Tibial nerve (tissue), 4 donors: Measurements from ENCODE around the gene STK25. TPM values are rescaled to one million over a fixed set of nuclear protein-coding genes. Genes with fewer than 3 reads are reported as not detected.

Experiments used
- DNase-seq, 2 donors: peaks; one replicate each; pipeline ENCODE4 v3.0.0-alpha.2; 2019; ENCODE audit warnings: low spot score in 2 of 2
- H3K27ac ChIP-seq, 4 donors: fragments of 200-600 bp; sonication (generic) in 3 of 4; one replicate each; pipeline ENCODE4 v1.5.1; 2017 to 2019; ENCODE audit warnings: mild to moderate bottlenecking in 1 of 4
- H3K27me3 ChIP-seq, 2 donors: fragments of 200-600 bp; sonication (generic) in 1 of 2; one replicate each; pipeline versions ENCODE4 v1.5.1 to v1.6.0; 2017 to 2019
- H3K36me3 ChIP-seq, 3 donors: fragments of 200-600 bp; sonication (generic); one replicate each; pipeline ENCODE4 v1.5.1; 2018 to 2019
- H3K4me1 ChIP-seq, 4 donors: fragments of 200-600 bp; sonication (generic) in 3 of 4; one replicate each; pipeline ENCODE4 v1.5.1; 2017 to 2019
- H3K4me3 ChIP-seq, 4 donors: fragments of 200-600 bp; sonication (generic) in 3 of 4; one replicate each; pipeline ENCODE4 v1.5.1; 2017 to 2019; ENCODE audit warnings: mild to moderate bottlenecking in 1 of 4, moderate library complexity in 1 of 4
- H3K9me3 ChIP-seq, 4 donors: fragments of 200-600 bp; sonication (generic) in 3 of 4; one replicate each; pipeline ENCODE4 v1.5.1; 2017 to 2019
- EP300 ChIP-seq, 2 donors: sonication (generic); formaldehyde crosslinking; IDR thresholded peaks; one replicate each; pipeline ENCODE4 v1.6.1; 2017; ENCODE audit warnings: antibody characterized with exemption in 2 of 2, mild to moderate bottlenecking in 1 of 2
- POLR2A ChIP-seq, 2 donors: fragments of 450-650 bp; IDR thresholded peaks; one replicate each; pipeline ENCODE4 v1.6.1; 2017; ENCODE audit warnings: antibody characterized with exemption in 2 of 2, mild to moderate bottlenecking in 2 of 2, moderate library complexity in 2 of 2
- WGBS, 2 donors: methylation state at CpG; one replicate each; pipeline ENCODE4 v1.1.5; 2018; 5-methylcytosine and 5-hydroxymethylcytosine counted together
- total RNA-seq, 4 donors: library from RNA; depleted of rRNA; stranded (reverse); fragments of >200 nt; gene quantifications; one replicate each; pipeline ENCODE4 v1.1.0, GENCODE V29; 2016
- TF ChIP-seq, protein P1 (sequence below), 5 experiments: fragments of 200-600 bp in 3 of 5; fragments of 450-650 bp in 2 of 5; sonication (generic) in 3 of 5; IDR thresholded peaks; one replicate each; pipeline ENCODE4 v1.5.1; 2016 to 2019; ENCODE audit warnings: antibody characterized with exemption in 5 of 5, mild to moderate bottlenecking in 3 of 5, moderate library complexity in 2 of 5

The STK25 gene
- total RNA-seq, 4 donors from 2014 or later = 234 to 301 (median 275) TPM

DNA sequence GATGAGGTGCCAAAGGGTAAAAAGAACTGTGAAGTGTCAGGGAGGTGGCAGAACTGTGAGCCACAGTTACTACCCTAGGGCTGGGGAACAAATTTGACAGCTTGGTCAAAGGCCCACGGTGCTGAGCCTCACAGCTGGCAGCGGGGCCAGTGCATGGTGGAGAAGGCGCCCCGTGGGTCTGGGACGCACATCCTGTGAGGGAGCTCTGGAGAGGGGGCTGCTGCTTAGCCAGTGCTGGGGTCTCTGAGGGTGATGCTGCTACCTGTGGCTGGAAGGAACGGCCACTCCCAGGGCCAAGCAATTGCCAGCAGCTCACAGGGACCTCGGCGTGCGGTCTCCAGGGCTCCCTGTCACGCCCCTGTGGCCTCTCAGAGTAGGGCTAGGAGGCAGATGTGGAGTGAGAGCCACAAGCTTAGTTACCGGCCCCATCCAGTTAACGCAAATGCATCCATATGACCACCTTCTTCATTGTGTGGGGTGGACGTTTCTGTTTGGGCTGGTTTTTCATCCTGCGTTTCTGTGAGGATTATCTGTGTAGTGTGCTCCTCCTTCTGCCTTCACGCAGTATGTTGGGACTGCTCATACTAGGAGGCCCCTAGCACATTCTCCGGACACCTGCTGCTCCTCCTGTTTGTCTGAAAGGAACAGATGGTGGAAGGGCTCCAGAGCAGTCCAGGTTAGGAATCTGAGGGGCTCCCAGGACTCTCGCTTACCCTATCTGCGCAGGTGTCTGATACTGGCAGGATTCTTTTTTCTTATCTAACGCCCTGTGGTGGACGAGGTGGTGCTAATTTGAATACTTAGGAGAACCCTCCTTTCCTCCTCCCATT lies 26.0 kb downstream of the STK25 start:
- Histone ChIP-seq H3K36me3 (peaks cover 0 to 52% (median 2%) of the 10 kb centered on the region in 3 donors), H3K27ac (no peak overlapping the region), H3K9me3 (no peaks in the 10 kb centered on the region), H3K27me3 (no peaks in the 10 kb centered on the region), H3K4me1 (no peaks in the 10 kb centered on the region), H3K4me3 (no peak overlapping the region)
- TF ChIP-seq EP300 (IDR thresholded peaks at IDR 0.05) (no peak), POLR2A (IDR thresholded peaks at IDR 0.05) (no peak)
- TF ChIP-seq, protein P1, sequence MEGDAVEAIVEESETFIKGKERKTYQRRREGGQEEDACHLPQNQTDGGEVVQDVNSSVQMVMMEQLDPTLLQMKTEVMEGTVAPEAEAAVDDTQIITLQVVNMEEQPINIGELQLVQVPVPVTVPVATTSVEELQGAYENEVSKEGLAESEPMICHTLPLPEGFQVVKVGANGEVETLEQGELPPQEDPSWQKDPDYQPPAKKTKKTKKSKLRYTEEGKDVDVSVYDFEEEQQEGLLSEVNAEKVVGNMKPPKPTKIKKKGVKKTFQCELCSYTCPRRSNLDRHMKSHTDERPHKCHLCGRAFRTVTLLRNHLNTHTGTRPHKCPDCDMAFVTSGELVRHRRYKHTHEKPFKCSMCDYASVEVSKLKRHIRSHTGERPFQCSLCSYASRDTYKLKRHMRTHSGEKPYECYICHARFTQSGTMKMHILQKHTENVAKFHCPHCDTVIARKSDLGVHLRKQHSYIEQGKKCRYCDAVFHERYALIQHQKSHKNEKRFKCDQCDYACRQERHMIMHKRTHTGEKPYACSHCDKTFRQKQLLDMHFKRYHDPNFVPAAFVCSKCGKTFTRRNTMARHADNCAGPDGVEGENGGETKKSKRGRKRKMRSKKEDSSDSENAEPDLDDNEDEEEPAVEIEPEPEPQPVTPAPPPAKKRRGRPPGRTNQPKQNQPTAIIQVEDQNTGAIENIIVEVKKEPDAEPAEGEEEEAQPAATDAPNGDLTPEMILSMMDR (IDR thresholded peaks at IDR 0.05) = no peak
- no peak for DNase-seq
- 81 to 85% methylated on average over 19 to 20 of the region's 20 CpGs for WGBS, 2 donors

DNA sequence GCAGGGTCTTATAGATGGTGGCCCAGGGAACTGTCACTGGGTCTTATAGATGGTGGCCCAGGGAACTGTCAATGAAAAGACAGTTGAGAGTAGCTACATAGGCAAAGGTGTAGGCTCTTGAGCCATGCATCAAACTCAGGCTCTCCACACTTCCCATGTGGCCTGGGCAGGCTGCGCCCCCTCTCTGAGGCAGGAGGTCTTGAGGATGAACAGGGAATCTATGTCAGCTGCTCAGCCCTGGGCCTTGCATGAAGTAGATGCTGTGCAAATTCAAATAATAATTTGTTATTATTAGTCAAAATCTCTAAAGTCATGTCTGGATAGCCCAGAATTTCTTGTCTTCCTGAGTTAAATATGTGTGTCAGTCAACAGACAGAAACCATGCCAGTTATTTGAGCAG lies 26.7 kb downstream of the STK25 start:
- TF ChIP-seq, protein P1 (IDR thresholded peaks at IDR 0.05) = no peak
- no peak for TF ChIP-seq EP300 (IDR thresholded peaks at IDR 0.05)
- no peak for TF ChIP-seq POLR2A (IDR thresholded peaks at IDR 0.05)
- DNase-seq = no peak
- H3K4me1 ChIP-seq = no peaks in the 10 kb centered on the region
- peaks cover 0 to 49% (median 1%) of the 10 kb centered on the region in 3 donors for H3K36me3 ChIP-seq
- 95 to 100% methylated on average over 1 of the region's 1 CpG for WGBS, 2 donors
- no peak overlapping the region for H3K27ac ChIP-seq
- H3K4me3 ChIP-seq = no peak overlapping the region
- no peaks in the 10 kb centered on the region for H3K9me3 ChIP-seq
- H3K27me3 ChIP-seq = no peaks in the 10 kb centered on the region

DNA sequence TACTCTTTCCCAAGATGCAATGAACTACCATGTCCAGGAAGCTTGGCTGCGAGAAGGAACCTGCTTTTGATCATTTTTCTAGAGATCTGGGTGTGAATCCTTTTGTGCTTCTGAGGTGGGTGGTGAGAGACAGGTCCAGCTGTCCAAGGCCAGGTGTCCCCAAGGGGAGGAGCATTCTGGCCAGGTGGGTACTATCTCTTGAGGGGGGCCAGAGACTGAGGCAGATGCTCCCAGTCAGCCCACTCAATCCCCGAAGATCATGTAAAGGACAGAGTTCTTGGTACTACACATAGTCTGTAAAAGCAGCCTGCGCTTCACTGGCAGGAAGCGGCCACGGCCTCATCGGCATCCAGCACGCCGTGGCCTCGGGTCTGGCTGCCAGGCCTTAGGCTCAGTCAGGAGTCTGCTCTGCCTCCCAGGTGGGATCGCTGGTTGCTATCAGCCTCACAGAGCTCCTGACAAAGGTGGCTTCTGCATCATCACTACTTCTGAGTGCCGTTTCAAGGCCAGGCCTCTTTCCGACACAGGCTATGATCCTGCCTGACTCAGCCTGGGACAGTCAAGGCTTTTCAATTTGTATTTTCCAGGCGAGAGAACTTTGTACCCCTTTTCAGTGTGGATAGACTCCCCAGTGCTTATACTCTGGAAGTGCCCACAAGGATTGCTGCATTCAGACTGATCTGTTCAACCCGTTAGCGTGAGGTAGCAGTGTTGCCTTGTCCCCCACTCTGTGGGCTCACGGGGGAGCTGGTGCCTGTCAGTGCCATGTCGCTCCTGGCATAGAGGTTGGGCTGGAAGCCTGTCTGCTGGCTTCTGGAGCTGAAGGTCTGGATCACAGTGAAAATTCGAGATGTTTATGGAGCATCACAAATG lies 29.1 kb downstream of the STK25 start:
- H3K36me3 ChIP-seq = peaks cover 0 to 60% (median 0%) of the 10 kb centered on the region in 3 donors
- no peak for DNase-seq
- no peaks in the 10 kb centered on the region for H3K27me3 ChIP-seq
- no peaks in the 10 kb centered on the region for H3K9me3 ChIP-seq
- 93% methylated on average over 16 to 18 of the region's 18 CpGs for WGBS, 2 donors
- TF ChIP-seq EP300 (IDR thresholded peaks at IDR 0.05) (no peak), POLR2A (IDR thresholded peaks at IDR 0.05) (no peak)
- TF ChIP-seq, protein P1 (IDR thresholded peaks at IDR 0.05) = no peak
- no peak overlapping the region for H3K4me3 ChIP-seq
- no peaks in the 10 kb centered on the region for H3K4me1 ChIP-seq
- no peak overlapping the region for H3K27ac ChIP-seq

- 84 to 94% methylated on average over 6 to 8 of the region's 8 CpGs for WGBS, 2 donors
- DNase-seq = no peak
- H3K4me3 ChIP-seq = no peak overlapping the region
- H3K9me3 ChIP-seq = no peaks in the 10 kb centered on the region
- H3K27me3 ChIP-seq = no peaks in the 10 kb centered on the region
- TF ChIP-seq, protein P1 (IDR thresholded peaks at IDR 0.05) = no peak
- TF ChIP-seq POLR2A (IDR thresholded peaks at IDR 0.05) (no peak), EP300 (IDR thresholded peaks at IDR 0.05) (no peak)
- no peak overlapping the region for H3K27ac ChIP-seq
- no peaks in the 10 kb centered on the region for H3K4me1 ChIP-seq
- H3K36me3 ChIP-seq = peaks cover 0 to 49% (median 0%) of the 10 kb centered on the region in 3 donors
Observed at GRCh38 chr2:241478166-241478565, 30.2 kb downstream of the STK25 start.
